ENCODE results near the gene SLC16A10.
A peak's percentile ranks its signal among the peaks of the same experiment; 100 is the strongest.

The SLC16A10 gene

DNA sequence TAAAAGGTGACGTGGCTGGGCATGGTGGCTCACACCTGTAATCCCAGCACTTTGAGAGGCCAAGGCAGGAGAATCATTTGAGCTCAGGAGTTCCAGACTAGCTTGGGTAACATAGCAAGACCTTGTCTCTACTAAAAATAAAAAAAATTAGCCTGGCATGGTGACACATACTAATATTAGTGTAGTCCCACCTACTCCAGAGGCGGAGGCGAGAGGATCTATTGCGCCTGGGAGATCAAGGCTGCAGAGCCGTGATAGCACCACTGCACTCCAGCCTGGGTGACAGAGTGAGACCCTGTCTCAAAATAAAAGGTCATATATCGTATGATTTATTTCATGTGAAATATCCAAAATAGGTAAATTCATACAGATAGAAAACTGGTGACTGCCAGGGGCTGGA is 132.5 kb downstream of the SLC16A10 start:
- H3K4me3 ChIP-seq (ENCODE audit: low read length), result no peak overlapping the region
- no peak for DNase-seq (ENCODE audit: low read depth)
- TF ChIP-seq CTCF (IDR thresholded peaks at IDR 0.05; ENCODE audit: insufficient read depth, low read depth, low read length, missing control alignments), result no peak

DNA sequence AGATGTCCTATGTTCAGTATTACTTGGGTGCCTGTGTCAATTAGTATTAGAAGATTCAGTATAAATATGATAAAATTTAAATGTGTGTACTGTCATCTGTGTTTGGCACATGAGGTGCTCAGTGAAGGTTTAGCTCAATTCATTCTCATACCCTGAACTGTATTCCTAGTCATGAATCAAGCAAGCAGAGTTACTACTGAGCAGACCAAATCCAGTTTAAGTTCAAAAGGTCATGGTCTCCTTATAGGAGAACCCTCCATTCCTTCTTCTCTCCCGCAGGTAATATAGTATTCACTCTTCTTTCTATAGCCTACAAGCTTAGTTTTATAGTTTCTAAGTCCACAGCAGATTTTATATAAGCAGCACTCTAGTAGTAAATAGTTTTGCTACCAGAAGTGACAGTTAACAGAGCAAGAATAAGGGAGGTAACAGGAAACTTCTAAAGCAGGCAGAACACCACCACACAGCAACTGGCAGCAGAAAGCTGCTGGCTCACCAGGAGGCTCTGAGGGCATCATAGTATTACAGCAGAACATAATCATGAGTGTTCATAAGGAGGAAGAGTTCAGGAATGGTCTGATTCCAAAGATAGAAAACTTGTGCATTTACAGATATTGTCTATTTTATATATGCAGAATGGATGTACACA is 133.2 kb downstream of the SLC16A10 start:
- TF ChIP-seq CTCF (IDR thresholded peaks at IDR 0.05; ENCODE audit: insufficient read depth, low read depth, low read length, missing control alignments), result no peak
- DNase-seq (ENCODE audit: low read depth), result no peak
- no peak overlapping the region for H3K4me3 ChIP-seq (ENCODE audit: low read length)

- DNase-seq (ENCODE audit: low read depth), result no peak
- no peak for TF ChIP-seq CTCF (IDR thresholded peaks at IDR 0.05; ENCODE audit: insufficient read depth, low read depth, low read length, missing control alignments)
- no peak overlapping the region for H3K4me3 ChIP-seq (ENCODE audit: low read length)
Observed at GRCh38 chr6:111221804-111222203, 134.5 kb downstream of the SLC16A10 start.

- no peak for TF ChIP-seq CTCF (IDR thresholded peaks at IDR 0.05; ENCODE audit: insufficient read depth, low read depth, low read length, missing control alignments)
- DNase-seq (ENCODE audit: low read depth), result no peak
- H3K4me3 ChIP-seq (ENCODE audit: low read length), result no peak overlapping the region
Observed at GRCh38 chr6:111222341-111222740, 135.0 kb downstream of the SLC16A10 start.

- peak; percentile 88 for DNase-seq (ENCODE audit: low read depth)
- no peak overlapping the region for H3K4me3 ChIP-seq (ENCODE audit: low read length)
- no peak for TF ChIP-seq CTCF (IDR thresholded peaks at IDR 0.05; ENCODE audit: insufficient read depth, low read depth, low read length, missing control alignments)
Observed at GRCh38 chr6:111228094-111228493, 140.8 kb downstream of the SLC16A10 start.

- peak; percentile 83 for DNase-seq (ENCODE audit: low read depth)
- H3K4me3 ChIP-seq (ENCODE audit: low read length), result no peak overlapping the region
- TF ChIP-seq CTCF (IDR thresholded peaks at IDR 0.05; ENCODE audit: insufficient read depth, low read depth, low read length, missing control alignments), result no peak
Observed at GRCh38 chr6:111230351-111231089, 143.2 kb downstream of the SLC16A10 start.

GRCh38 chr6:111231090-111231459 is 143.8 kb downstream of the SLC16A10 start:
- H3K4me3 ChIP-seq (ENCODE audit: low read length), result no peak overlapping the region
- no peak for TF ChIP-seq CTCF (IDR thresholded peaks at IDR 0.05; ENCODE audit: insufficient read depth, low read depth, low read length, missing control alignments)
- DNase-seq (ENCODE audit: low read depth), result no peak
